Effector CD4-positive, alpha-beta T cell (primary cell): Measurements from ENCODE around the gene RABGGTA.
A peak's percentile ranks its signal among the peaks of the same experiment; 100 is the strongest.
"Not testable (repeated sequence)": the region's sequence is repeated elsewhere in the genome, so short reads cannot be mapped to it uniquely, and the experiment has no call there.

ENCODE experiments used
- DNase-seq: peaks from one replicate; pipeline ENCODE4 v3.0.0-alpha.2; 2020

Gene RABGGTA

GRCh38 chr14:24238123-24238522 lies 33.3 kb downstream of the RABGGTA start:
- DNase-seq, result no peak

- no peak for DNase-seq
Measured at GRCh38 chr14:24237463-24237955, 33.9 kb downstream of the RABGGTA start.

GRCh38 chr14:24236689-24237462 lies 34.5 kb downstream of the RABGGTA start:
- DNase-seq, result no peak

- DNase-seq, result no peak
Measured at GRCh38 chr14:24235804-24236688, 35.4 kb downstream of the RABGGTA start.

- no peak for DNase-seq
Measured at GRCh38 chr14:24234095-24235005, 37.0 kb downstream of the RABGGTA start.

- no peak for DNase-seq
Measured at GRCh38 chr14:24233538-24233866, 37.9 kb downstream of the RABGGTA start.

- DNase-seq, result no peak
Measured at GRCh38 chr14:24232645-24233537, 38.5 kb downstream of the RABGGTA start, which contains the start of gene GMPR2. TSS of gene GMPR2 (plus strand) at chr14:24232929. CDS start at chr14:24233254, 325 bp downstream.

GRCh38 chr14:24232121-24232644 lies 39.2 kb downstream of the RABGGTA start, which contains the start of gene NEDD8:
TSS of gene NEDD8 (minus strand) at chr14:24232367. CDS start at chr14:24232267, 100 bp downstream.
- peak; percentile 86 for DNase-seq

GRCh38 chr14:24231263-24232120 lies 39.9 kb downstream of the RABGGTA start:
- DNase-seq, result no peak

GRCh38 chr14:24228902-24229301 lies 42.5 kb downstream of the RABGGTA start:
- no peak for DNase-seq

- DNase-seq, result no peak
Measured at GRCh38 chr14:24226473-24226872, 44.9 kb downstream of the RABGGTA start.

- DNase-seq, result no peak
Measured at GRCh38 chr14:24224618-24225071, 46.8 kb downstream of the RABGGTA start.

GRCh38 chr14:24222987-24223386 lies 48.4 kb downstream of the RABGGTA start:
- not testable (repeated sequence) for DNase-seq

- no peak for DNase-seq
Measured at GRCh38 chr14:24219521-24219920, 51.9 kb downstream of the RABGGTA start.

- no peak for DNase-seq
Measured at GRCh38 chr14:24219080-24219479, 52.3 kb downstream of the RABGGTA start.

- DNase-seq, result not testable (repeated sequence)
Measured at GRCh38 chr14:24216876-24217275, 54.5 kb downstream of the RABGGTA start.

GRCh38 chr14:24216345-24216699 lies 55.1 kb downstream of the RABGGTA start:
- DNase-seq, result no peak
